Chondrocyte (in vitro differentiated cells): ENCODE data around the gene SPIRE1. TPM values are rescaled to one million over a fixed set of nuclear protein-coding genes. Genes with fewer than 3 reads are reported as not detected.
"Not testable (repeated sequence)": the region's sequence is repeated elsewhere in the genome, so short reads cannot be mapped to it uniquely, and the experiment has no call there.

ENCODE experiments used
- DNase-seq: peaks from one replicate; pipeline ENCODE4 v3.0.0; 2021; ENCODE audit warnings: mixed read lengths, low spot score
- H3K27ac Mint-ChIP-seq: one replicate; pipeline ENCODE4 v1.8.0; 2021; ENCODE audit warnings: mild to moderate bottlenecking, moderate library complexity, mixed read lengths; ENCODE audit not compliant: unreplicated experiment
- H3K27me3 Mint-ChIP-seq: 2 replicates; pipeline ENCODE4 v1.8.0; 2021; ENCODE audit warnings: low read depth, mixed read lengths
- H3K36me3 Mint-ChIP-seq: 2 replicates; pipeline ENCODE4 v1.8.0; 2021; ENCODE audit warnings: low read depth, mixed read lengths
- H3K4me1 Mint-ChIP-seq: 2 replicates; pipeline ENCODE4 v1.8.0; 2021; ENCODE audit warnings: low read depth, mild to moderate bottlenecking, mixed read lengths
- H3K4me3 Mint-ChIP-seq: one replicate; pipeline ENCODE4 v1.8.0; 2021; ENCODE audit warnings: mild to moderate bottlenecking, moderate library complexity, mixed read lengths; ENCODE audit not compliant: unreplicated experiment
- H3K9me3 Mint-ChIP-seq: 2 replicates; pipeline ENCODE4 v1.8.0; 2021; ENCODE audit warnings: low read depth, mixed read lengths
- total RNA-seq: library from RNA; stranded (reverse); gene quantifications from 3 replicates; pipeline ENCODE4 v1.2.1, GENCODE V29; 2021
- TF ChIP-seq, protein P1 (sequence below): fragments of 200-600 bp; sonication (generic); IDR thresholded peaks from 2 replicates; pipeline ENCODE4 v1.5.0; 2021; ENCODE audit warnings: antibody characterized with exemption, mild to moderate bottlenecking, moderate library complexity

SPIRE1 gene
- total RNA-seq, 1 donor from 2014 or later, result 57.8 TPM

DNA sequence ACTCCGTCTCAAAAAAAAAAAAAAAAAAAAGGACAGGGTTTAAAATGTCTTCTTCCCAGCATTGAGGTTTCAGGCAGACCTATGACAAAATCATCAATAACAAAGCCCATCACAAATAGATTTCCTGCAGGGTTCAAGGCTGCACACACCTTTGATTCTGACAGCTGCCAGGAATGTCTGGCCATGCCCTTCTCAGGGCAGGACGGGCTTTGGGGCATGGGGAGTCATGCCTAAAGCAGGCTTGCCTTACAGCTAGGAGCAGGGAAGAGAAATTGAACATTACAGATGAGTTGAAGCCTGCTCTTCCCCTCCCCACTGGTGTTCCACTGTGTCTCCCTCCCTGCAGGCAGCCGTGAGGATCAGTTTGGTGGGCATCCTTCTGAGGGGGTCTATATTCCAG is 246.5 kb downstream of the SPIRE1 start:
- Mint-ChIP-seq H3K4me3 (no peak overlapping the region), H3K27ac (peak overlapping the region; percentile 32), H3K4me1 (peaks cover 53% of the 10 kb centered on the region), H3K9me3 (no peaks in the 10 kb centered on the region), H3K27me3 (no peaks in the 10 kb centered on the region), H3K36me3 (peaks cover 4% of the 10 kb centered on the region)
- TF ChIP-seq, protein P1, sequence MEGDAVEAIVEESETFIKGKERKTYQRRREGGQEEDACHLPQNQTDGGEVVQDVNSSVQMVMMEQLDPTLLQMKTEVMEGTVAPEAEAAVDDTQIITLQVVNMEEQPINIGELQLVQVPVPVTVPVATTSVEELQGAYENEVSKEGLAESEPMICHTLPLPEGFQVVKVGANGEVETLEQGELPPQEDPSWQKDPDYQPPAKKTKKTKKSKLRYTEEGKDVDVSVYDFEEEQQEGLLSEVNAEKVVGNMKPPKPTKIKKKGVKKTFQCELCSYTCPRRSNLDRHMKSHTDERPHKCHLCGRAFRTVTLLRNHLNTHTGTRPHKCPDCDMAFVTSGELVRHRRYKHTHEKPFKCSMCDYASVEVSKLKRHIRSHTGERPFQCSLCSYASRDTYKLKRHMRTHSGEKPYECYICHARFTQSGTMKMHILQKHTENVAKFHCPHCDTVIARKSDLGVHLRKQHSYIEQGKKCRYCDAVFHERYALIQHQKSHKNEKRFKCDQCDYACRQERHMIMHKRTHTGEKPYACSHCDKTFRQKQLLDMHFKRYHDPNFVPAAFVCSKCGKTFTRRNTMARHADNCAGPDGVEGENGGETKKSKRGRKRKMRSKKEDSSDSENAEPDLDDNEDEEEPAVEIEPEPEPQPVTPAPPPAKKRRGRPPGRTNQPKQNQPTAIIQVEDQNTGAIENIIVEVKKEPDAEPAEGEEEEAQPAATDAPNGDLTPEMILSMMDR, result no peak
- no peak for DNase-seq

DNA sequence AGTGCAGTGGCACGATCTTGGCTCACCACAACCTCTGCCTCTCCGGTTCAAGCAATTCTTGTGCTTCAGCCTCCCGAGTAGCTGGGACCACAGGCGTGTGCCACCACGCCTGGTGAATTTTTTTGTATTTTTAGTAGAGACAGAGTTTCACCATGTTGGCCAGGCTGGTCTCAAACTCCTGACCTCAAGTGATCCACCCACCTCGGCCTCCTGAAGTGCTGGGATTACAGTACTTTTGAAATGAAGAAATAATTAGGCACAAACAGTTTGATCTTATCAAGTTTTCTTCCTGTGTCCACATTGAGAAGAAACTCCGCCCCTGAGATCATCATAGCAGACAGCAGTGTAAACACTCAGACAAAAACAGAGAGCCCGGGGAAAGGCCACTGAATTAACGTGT is 247.2 kb downstream of the SPIRE1 start:
- H3K9me3 Mint-ChIP-seq, H3K36me3 Mint-ChIP-seq: not testable (repeated sequence)
- peak overlapping the region; percentile 51 for H3K27ac Mint-ChIP-seq

DNA sequence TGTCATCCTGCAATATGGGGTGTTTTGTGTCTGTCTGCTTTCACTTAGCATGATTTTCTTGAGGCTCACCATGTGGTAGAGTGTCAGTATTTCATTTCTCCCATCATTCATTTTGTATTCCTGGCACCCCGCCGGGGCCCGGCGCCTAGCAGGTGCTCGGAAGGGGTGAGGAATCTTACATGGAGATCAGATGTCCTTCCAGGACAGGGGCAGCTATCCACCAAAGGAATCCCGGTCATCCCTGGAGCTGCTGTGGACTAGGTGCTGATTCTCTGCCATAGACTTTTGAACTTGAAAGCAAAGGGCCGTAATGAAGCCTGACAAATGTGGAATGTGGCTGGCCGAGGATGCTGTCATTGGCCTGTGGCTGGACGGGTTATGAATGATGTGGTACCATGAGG is 247.8 kb downstream of the SPIRE1 start:
- H3K4me3 Mint-ChIP-seq, result peak overlapping the region; percentile 85

More for the DNA sequence above, 247.2 kb downstream of the SPIRE1 start:
- not testable (repeated sequence) for DNase-seq, H3K27me3 Mint-ChIP-seq, H3K4me3 Mint-ChIP-seq
- H3K4me1 Mint-ChIP-seq, result peaks cover 46% of the 10 kb centered on the region

DNA sequence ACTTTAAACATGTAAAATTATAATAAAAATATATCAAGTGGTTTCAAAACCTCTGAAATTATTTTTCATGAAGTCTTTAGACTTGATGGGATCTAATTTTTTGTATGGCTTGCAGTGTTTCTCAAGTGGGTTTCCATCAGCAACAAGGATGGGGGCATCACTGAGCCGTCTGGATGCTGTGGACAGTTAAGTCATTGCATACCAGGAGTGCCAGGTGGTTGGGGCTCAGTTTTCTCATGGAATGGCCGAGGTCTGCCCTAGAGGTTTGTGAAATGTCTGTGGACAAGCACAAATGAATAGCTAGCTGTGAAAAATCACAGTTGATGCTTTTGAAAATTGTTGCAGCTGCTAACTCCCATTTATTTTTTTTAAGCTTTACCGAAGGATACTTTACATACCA is 248.4 kb downstream of the SPIRE1 start:
- TF ChIP-seq, protein P1, result peak; percentile 9
- peaks cover 4% of the 10 kb centered on the region for H3K36me3 Mint-ChIP-seq
- H3K27me3 Mint-ChIP-seq, result no peaks in the 10 kb centered on the region
- H3K4me1 Mint-ChIP-seq, result peaks cover 44% of the 10 kb centered on the region
- no peaks in the 10 kb centered on the region for H3K9me3 Mint-ChIP-seq
- peak overlapping the region; percentile 85 for H3K4me3 Mint-ChIP-seq
- peak overlapping the region; percentile 86 for H3K27ac Mint-ChIP-seq
- no peak for DNase-seq

More for the DNA sequence above, 247.8 kb downstream of the SPIRE1 start:
- Mint-ChIP-seq H3K27ac (peak overlapping the region; percentile 86), H3K36me3 (peaks cover 4% of the 10 kb centered on the region), H3K4me1 (peaks cover 45% of the 10 kb centered on the region), H3K9me3 (no peaks in the 10 kb centered on the region), H3K27me3 (no peaks in the 10 kb centered on the region)
- TF ChIP-seq, protein P1, result no peak
- no peak for DNase-seq

DNA sequence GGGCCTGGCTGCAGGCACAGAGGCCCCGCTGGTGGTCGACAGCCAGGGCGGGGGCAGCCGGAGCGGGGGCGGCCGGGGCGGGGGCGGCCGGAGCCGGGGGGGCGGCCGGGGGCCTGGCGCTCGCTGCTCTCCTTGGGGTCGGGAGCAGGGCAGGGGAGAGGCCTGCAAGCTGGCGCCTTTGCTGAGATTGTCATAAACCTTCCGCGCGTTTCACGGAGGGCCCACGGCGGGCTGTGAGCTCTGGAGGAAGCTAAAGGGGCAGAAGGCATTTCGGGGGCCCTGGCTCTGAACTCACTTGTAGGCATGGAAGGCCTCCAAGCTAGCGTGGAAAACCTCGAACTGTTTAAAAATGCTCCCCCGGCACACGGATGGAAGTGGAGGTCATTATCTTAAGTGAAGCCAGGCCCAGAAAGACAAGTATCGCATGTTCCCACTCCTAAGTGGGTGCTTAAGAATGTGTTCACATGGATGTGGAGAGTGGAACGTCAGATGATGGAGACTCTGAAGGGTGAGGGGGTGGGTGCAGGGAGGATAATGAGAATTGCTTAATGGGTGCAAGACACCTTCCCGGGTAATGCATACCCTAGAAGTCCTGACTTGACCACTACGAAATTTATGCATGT is 249.5 kb downstream of the SPIRE1 start:
- TF ChIP-seq, protein P1, result no peak
- peaks cover 48% of the 10 kb centered on the region for H3K4me1 Mint-ChIP-seq
- no peak for DNase-seq
- peak overlapping the region; percentile 85 for H3K4me3 Mint-ChIP-seq
- peaks cover 2% of the 10 kb centered on the region for H3K36me3 Mint-ChIP-seq
- peak overlapping the region; percentile 93 for H3K27ac Mint-ChIP-seq
- H3K27me3 Mint-ChIP-seq, result no peaks in the 10 kb centered on the region
- H3K9me3 Mint-ChIP-seq, result no peaks in the 10 kb centered on the region
